Natural killer cell (primary cell): ENCODE results near the gene NEK5. TPM values are rescaled to one million over a fixed set of nuclear protein-coding genes. Genes with fewer than 3 reads are reported as not detected.

ENCODE experiments used
- ATAC-seq, 3 donors: fragments of 150-1000 bp in 2 of 3; fragments of 200-7000 bp in 1 of 3; cut with Tn5 transposase; 1 replicate in 1 of 3; 2 replicates in 2 of 3; pipeline ENCODE4 v1.10.0; 2021; ENCODE audit warnings: mild to moderate bottlenecking in 2 of 3, moderate library complexity in 2 of 3
- DNase-seq, 2 donors: peaks; one replicate each; pipeline versions ENCODE4 v3.0.0 to v3.0.0-alpha.2; 2013 to 2021; ENCODE audit warnings: mixed read lengths in 1 of 2
- H3K27ac ChIP-seq: one replicate; pipeline ENCODE4 v1.5.1; 2013; ENCODE audit warnings: mild to moderate bottlenecking, low read length
- H3K27me3 ChIP-seq: one replicate; pipeline ENCODE4 v1.6.1; 2013; ENCODE audit warnings: low read length; ENCODE audit not compliant: control insufficient read depth, insufficient read depth
- H3K36me3 ChIP-seq: one replicate; pipeline ENCODE4 v1.6.1; 2013; ENCODE audit warnings: low read length; ENCODE audit not compliant: control insufficient read depth, insufficient read depth
- H3K4me1 ChIP-seq: one replicate; pipeline ENCODE4 v1.6.1; 2013; ENCODE audit warnings: low read length; ENCODE audit not compliant: control insufficient read depth, insufficient read depth
- H3K4me3 ChIP-seq: one replicate; pipeline ENCODE4 v1.5.1; 2013; ENCODE audit warnings: low read length
- H3K9me3 ChIP-seq: one replicate; pipeline ENCODE4 v1.6.1; 2013; ENCODE audit warnings: low read length; ENCODE audit not compliant: control insufficient read depth, insufficient read depth
- H3K27ac Mint-ChIP-seq, 2 donors: one replicate each; pipeline ENCODE4 v1.8.0; 2022; ENCODE audit warnings: mild to moderate bottlenecking in 2 of 2, mixed read lengths in 2 of 2, moderate library complexity in 1 of 2
- H3K27me3 Mint-ChIP-seq, 2 donors: one replicate each; pipeline ENCODE4 v1.8.0; 2022; ENCODE audit warnings: low read depth in 2 of 2, mixed read lengths in 2 of 2
- H3K36me3 Mint-ChIP-seq: one replicate; pipeline ENCODE4 v1.8.0; 2022; ENCODE audit warnings: mixed read lengths
- H3K4me1 Mint-ChIP-seq, 2 donors: one replicate each; pipeline ENCODE4 v1.8.0; 2022; ENCODE audit warnings: mixed read lengths in 2 of 2
- H3K4me3 Mint-ChIP-seq: one replicate; pipeline ENCODE4 v1.8.0; 2022; ENCODE audit warnings: mild to moderate bottlenecking, moderate library complexity, mixed read lengths
- H3K9me3 Mint-ChIP-seq, 2 donors: one replicate each; pipeline ENCODE4 v1.8.0; 2022; ENCODE audit warnings: mixed read lengths in 2 of 2
- WGBS: methylation state at CpG from one replicate; pipeline ENCODE4 v1.1.7; 2013; ENCODE audit warnings: missing lambda C conversion rate; ENCODE audit not compliant: insufficient coverage; 5-methylcytosine and 5-hydroxymethylcytosine counted together
- intact Hi-C: fragments of 100-400 bp; cut with micrococcal nuclease; formaldehyde crosslinking; loops from one replicate; pipeline ENCODE4 v1.14.2; 2022
- total RNA-seq, 4 donors: library from RNA; stranded (reverse); fragments of 120-200 nt in 1 of 4; gene quantifications; one replicate each; pipeline versions ENCODE4 v1.2.3 to v1.2.4, GENCODE V29; 2013 to 2022
- TF ChIP-seq, protein P1 (sequence below): fragments of 200-600 bp; IDR thresholded peaks from one replicate; pipeline ENCODE4 v1.8.0; 2022; ENCODE audit warnings: antibody characterized with exemption

The NEK5 gene
- total RNA-seq, 3 donors from 2014 or later (not counting 1 experiment from before 2014, with no cell fraction given) = 0.13 TPM; not detected in 2

DNA sequence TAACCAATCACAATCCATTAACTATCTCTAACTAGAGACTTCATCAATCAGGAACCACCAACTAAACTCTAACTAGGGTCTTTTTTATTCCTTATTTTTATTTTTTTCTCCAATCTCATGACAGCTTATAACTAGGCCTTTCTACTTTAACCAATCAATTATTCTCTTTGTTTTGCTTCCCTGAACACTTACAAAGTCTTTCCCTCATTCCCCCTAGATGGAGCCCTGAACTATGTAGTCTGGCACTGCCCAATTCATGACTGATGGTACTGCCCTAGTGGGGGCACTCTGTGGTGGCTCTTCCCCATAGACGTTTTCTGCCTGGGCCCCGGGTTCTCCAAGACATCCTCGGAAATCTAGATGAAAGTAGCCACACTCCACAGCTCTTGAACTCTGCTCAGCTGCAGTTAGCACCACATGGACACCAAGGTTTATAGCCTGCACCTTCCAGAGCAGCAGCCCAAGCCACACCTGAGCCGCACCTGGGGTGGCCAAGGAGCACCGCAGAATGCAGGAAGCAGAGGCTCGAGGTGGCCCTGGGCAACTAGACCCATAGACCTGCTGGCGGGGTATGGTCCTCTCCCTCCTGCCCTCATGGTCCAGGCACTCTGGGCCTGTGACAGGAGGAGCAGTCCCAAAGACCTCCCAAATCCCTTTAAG is 124.2 kb downstream of the NEK5 start:
- intact Hi-C loops = no loop called here
- no peaks in the 10 kb centered on the region for H3K9me3 ChIP-seq
- ATAC-seq (no peak), DNase-seq (no peak)
- H3K36me3 ChIP-seq = no peaks in the 10 kb centered on the region
- TF ChIP-seq, protein P1, sequence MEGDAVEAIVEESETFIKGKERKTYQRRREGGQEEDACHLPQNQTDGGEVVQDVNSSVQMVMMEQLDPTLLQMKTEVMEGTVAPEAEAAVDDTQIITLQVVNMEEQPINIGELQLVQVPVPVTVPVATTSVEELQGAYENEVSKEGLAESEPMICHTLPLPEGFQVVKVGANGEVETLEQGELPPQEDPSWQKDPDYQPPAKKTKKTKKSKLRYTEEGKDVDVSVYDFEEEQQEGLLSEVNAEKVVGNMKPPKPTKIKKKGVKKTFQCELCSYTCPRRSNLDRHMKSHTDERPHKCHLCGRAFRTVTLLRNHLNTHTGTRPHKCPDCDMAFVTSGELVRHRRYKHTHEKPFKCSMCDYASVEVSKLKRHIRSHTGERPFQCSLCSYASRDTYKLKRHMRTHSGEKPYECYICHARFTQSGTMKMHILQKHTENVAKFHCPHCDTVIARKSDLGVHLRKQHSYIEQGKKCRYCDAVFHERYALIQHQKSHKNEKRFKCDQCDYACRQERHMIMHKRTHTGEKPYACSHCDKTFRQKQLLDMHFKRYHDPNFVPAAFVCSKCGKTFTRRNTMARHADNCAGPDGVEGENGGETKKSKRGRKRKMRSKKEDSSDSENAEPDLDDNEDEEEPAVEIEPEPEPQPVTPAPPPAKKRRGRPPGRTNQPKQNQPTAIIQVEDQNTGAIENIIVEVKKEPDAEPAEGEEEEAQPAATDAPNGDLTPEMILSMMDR = no peak
- H3K4me3 ChIP-seq = no peak overlapping the region
- peaks cover 30 to 36% of the 10 kb centered on the region in 2 donors for H3K27me3 Mint-ChIP-seq
- no peaks in the 10 kb centered on the region for H3K27me3 ChIP-seq
- H3K27ac Mint-ChIP-seq = no peak overlapping the region
- H3K4me1 Mint-ChIP-seq = no peaks in the 10 kb centered on the region
- no peaks in the 10 kb centered on the region for H3K36me3 Mint-ChIP-seq
- H3K9me3 Mint-ChIP-seq = no peaks in the 10 kb centered on the region
- no peak overlapping the region for H3K4me3 Mint-ChIP-seq
- H3K27ac ChIP-seq = no peak overlapping the region
- no peaks in the 10 kb centered on the region for H3K4me1 ChIP-seq
- WGBS = 85% methylated on average over 7 of the region's 7 CpGs

DNA sequence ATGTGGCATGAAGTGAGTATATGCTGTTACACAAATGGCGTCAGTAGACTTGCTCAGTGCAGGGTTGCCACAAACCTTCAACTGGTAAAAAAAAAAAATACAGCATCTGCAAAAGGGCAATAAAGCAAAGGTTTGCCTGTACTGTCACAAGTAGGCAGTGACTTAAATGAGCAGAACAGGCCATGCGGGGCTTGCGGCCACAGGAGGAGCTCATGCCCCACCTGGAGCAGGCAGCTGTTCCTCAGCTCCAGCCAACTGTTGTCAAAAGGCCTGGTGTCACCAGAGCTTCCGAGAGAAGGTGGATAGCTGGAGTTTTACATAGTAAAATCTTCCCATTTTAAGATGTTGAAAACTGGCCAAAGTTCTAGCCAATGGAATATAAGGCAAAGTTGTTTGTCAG is 125.3 kb downstream of the NEK5 start:
- no peaks in the 10 kb centered on the region for H3K36me3 Mint-ChIP-seq
- TF ChIP-seq, protein P1 = no peak
- no peak overlapping the region for H3K27ac Mint-ChIP-seq
- no peak for ATAC-seq
- intact Hi-C loops = no loop called here
- no peaks in the 10 kb centered on the region for H3K9me3 Mint-ChIP-seq
- Histone ChIP-seq H3K36me3 (no peaks in the 10 kb centered on the region), H3K4me1 (no peaks in the 10 kb centered on the region), H3K9me3 (no peaks in the 10 kb centered on the region), H3K27me3 (no peaks in the 10 kb centered on the region), H3K4me3 (no peak overlapping the region), H3K27ac (no peak overlapping the region)
- 89% methylated on average over 4 of the region's 4 CpGs for WGBS
- no peak for DNase-seq
- no peaks in the 10 kb centered on the region for H3K4me1 Mint-ChIP-seq
- peaks cover 27 to 37% of the 10 kb centered on the region in 2 donors for H3K27me3 Mint-ChIP-seq
- H3K4me3 Mint-ChIP-seq = no peak overlapping the region

DNA sequence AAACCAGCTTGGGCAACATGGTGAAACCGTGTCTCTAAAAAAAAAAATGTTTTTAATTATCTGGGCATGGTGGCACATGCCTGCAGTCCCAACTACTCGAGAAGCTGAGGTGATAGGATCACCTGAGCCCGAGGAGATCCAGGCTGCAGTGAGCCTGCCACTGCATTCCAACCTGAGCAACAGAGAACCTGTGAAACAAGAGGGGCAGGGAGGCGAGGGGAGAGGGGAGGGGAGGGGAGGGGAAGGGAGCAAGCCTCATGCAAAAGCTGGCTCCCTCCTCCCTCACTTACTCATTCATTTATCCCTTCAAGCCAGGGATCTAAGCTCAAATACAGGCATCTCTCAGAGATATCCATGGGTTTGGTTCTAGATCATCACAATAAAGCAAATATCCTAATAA is 126.5 kb downstream of the NEK5 start:
- no peaks in the 10 kb centered on the region for H3K36me3 Mint-ChIP-seq
- H3K4me3 ChIP-seq = no peak overlapping the region
- peaks cover 24 to 45% of the 10 kb centered on the region in 2 donors for H3K27me3 Mint-ChIP-seq
- no peak overlapping the region for H3K27ac ChIP-seq
- no peak for DNase-seq
- H3K27me3 ChIP-seq = no peaks in the 10 kb centered on the region
- no peak overlapping the region for H3K27ac Mint-ChIP-seq
- WGBS = 85% methylated on average over 3 of the region's 4 CpGs
- H3K9me3 ChIP-seq = no peaks in the 10 kb centered on the region
- intact Hi-C loops = no loop called here
- no peak for ATAC-seq
- no peaks in the 10 kb centered on the region for H3K4me1 Mint-ChIP-seq
- H3K9me3 Mint-ChIP-seq = no peaks in the 10 kb centered on the region
- no peak overlapping the region for H3K4me3 Mint-ChIP-seq
- H3K4me1 ChIP-seq = no peaks in the 10 kb centered on the region
- TF ChIP-seq, protein P1 = no peak
- no peaks in the 10 kb centered on the region for H3K36me3 ChIP-seq
